GM12878 (cell line): Measurements from ENCODE around the gene ZNF416. TPM values are rescaled to one million over a fixed set of nuclear protein-coding genes. Genes with fewer than 3 reads are reported as not detected.

Experiments
- ATAC-seq: fragments of 200-7000 bp; cut with Tn5 transposase; 3 replicates; pipeline ENCODE4 v1.9.1; 2020; ENCODE audit warnings: mild to moderate bottlenecking, moderate library complexity
- BruUV-seq: library from RNA; stranded (reverse); fragments of 400-500 nt; replicated peaks from 2 replicates; lab custom pipeline; 2021; lab: Mats Ljungman, UMichigan
- CTCF ChIA-PET: fragments of 300-600 bp; sonication (Branson Sonifier 250); formaldehyde crosslinking; extraction: SDS; loops from one replicate; lab custom pipeline; 2021; ENCODE audit warnings: inconsistent platforms; lab: Yijun Ruan, JAX
- POLR2A ChIA-PET: fragments of 350-600 bp; formaldehyde crosslinking; extraction: SDS; loops from one replicate; lab custom pipeline; 2021; ENCODE audit warnings: inconsistent platforms; lab: Charles Lee
- RAD21 ChIA-PET: fragments of 300-600 bp; sonication (Branson Sonifier 250); formaldehyde crosslinking; loops from one replicate; lab custom pipeline; 2023; ENCODE audit warnings: antibody characterized with exemption; ENCODE audit not compliant: unreplicated experiment; lab: Charles Lee
- SMC1A ChIA-PET: fragments of 300-600 bp; sonication (Branson Sonifier 250); formaldehyde crosslinking; loops from one replicate; lab custom pipeline; 2023; ENCODE audit not compliant: unreplicated experiment, uncharacterized antibody; lab: Charles Lee
- DNase-seq: peaks from one replicate; pipeline ENCODE4 v3.0.0-alpha.2; 2011; ENCODE audit warnings: low read depth, low spot score
- FAIRE-seq: peaks from 3 replicates; lab custom pipeline; 2011; peaks lifted over from hg19 to GRCh38; lab: Jason Lieb, UNC
- H2AFZ ChIP-seq: 2 replicates; pipeline ENCODE4 v1.6.0; 2011; ENCODE audit warnings: low read depth, low read length, control low read depth; ENCODE audit not compliant: control insufficient read depth
- H3K27ac ChIP-seq: 2 replicates; pipeline ENCODE4 v1.5.1; 2011; ENCODE audit warnings: control low read depth; ENCODE audit not compliant: control insufficient read depth, insufficient read depth
- H3K27me3 ChIP-seq, 2 experiments: replicated peaks in 1 of 2; 2 replicates each; pipeline versions ENCODE4 v1.6.0 to v1.6.1; 2011; ENCODE audit warnings: low read length in 1 of 2; ENCODE audit not compliant: control insufficient read depth in 2 of 2, insufficient read depth in 2 of 2
- H3K36me3 ChIP-seq, 2 experiments: 2 replicates each; pipeline ENCODE4 v1.5.1; 2011; ENCODE audit warnings: low read length in 1 of 2; ENCODE audit not compliant: control insufficient read depth in 2 of 2, insufficient read depth in 2 of 2
- H3K4me1 ChIP-seq: 2 replicates; pipeline ENCODE4 v1.6.1; 2011; ENCODE audit warnings: mild to moderate bottlenecking, low read length, moderate library complexity, mixed read lengths; ENCODE audit not compliant: control insufficient read depth, insufficient read depth
- H3K4me2 ChIP-seq: 2 replicates; pipeline ENCODE4 v1.6.0; 2011; ENCODE audit warnings: control low read depth; ENCODE audit not compliant: control insufficient read depth, insufficient read depth
- H3K4me3 ChIP-seq: fragments of 200-600 bp; sonication (generic); 2 replicates; pipeline ENCODE4 v1.5.1; 2016
- H3K79me2 ChIP-seq: 2 replicates; pipeline ENCODE4 v1.6.0; 2011; ENCODE audit warnings: low read length; ENCODE audit not compliant: control insufficient read depth, insufficient read depth
- H3K9ac ChIP-seq: 2 replicates; pipeline ENCODE4 v1.8.0; 2011; ENCODE audit warnings: low read length, control low read depth, mixed read lengths; ENCODE audit not compliant: control insufficient read depth, insufficient read depth
- H3K9me3 ChIP-seq: replicated peaks from 3 replicates; pipeline ENCODE4 v1.5.1; 2011; ENCODE audit warnings: mild to moderate bottlenecking, low read length; ENCODE audit not compliant: control insufficient read depth, insufficient read depth
- H4K20me1 ChIP-seq: 2 replicates; pipeline ENCODE4 v1.6.0; 2011; ENCODE audit not compliant: control insufficient read depth, insufficient read depth
- CHD1 ChIP-seq: IDR thresholded peaks from 2 replicates; pipeline ENCODE4 v1.6.1; 2012; ENCODE audit warnings: low read depth, low read length, improper control_type of control experiment
- CREM ChIP-seq: IDR thresholded peaks from 2 replicates; pipeline ENCODE4 v1.6.1; 2014; ENCODE audit warnings: antibody characterized with exemption, low read depth
- EED ChIP-seq: sonication (generic); IDR thresholded peaks from 2 replicates; pipeline ENCODE4 v1.6.1; 2016; ENCODE audit warnings: antibody characterized with exemption, low read depth
- FOXK2 ChIP-seq: fragments of 450-650 bp; IDR thresholded peaks from 2 replicates; pipeline ENCODE4 v1.6.1; 2017; ENCODE audit warnings: mild to moderate bottlenecking, moderate library complexity
- KLF5 ChIP-seq: fragments of 450-650 bp; IDR thresholded peaks from 2 replicates; pipeline ENCODE4 v1.6.1; 2014; ENCODE audit warnings: mild to moderate bottlenecking; ENCODE audit not compliant: partially characterized antibody
- RUNX3 ChIP-seq: IDR thresholded peaks from 2 replicates; pipeline ENCODE4 v1.6.1; 2012; ENCODE audit warnings: low read length, inconsistent platforms
- SREBF1 ChIP-seq: IDR thresholded peaks from 2 replicates; pipeline ENCODE4 v1.6.1; 2012; ENCODE audit warnings: mild to moderate bottlenecking, low read length
- ZBTB33 ChIP-seq: fragments of 450-650 bp; IDR thresholded peaks from 2 replicates; pipeline ENCODE4 v1.6.1; 2017; ENCODE audit warnings: mild to moderate bottlenecking
- in situ Hi-C: fragments of 300-500 bp; cut with MboI; formaldehyde crosslinking; loops from 9 replicates; pipeline ENCODE4 v1.14.3; 2018; ENCODE audit warnings: mixed read lengths
- intact Hi-C: fragments of 100-400 bp; cut with micrococcal nuclease; formaldehyde crosslinking; loops from one replicate; pipeline ENCODE4 v1.14.2; 2022; ENCODE audit not compliant: unreplicated experiment
- polyA plus RNA-seq, 11 experiments: library from polyadenylated mRNA; depleted of rRNA in 4 of 11; unstranded in 6 of 11; stranded (reverse) in 5 of 11; fragments of >200 nt; fragmentation: Nextera tagmentation in 4 of 11; fragmentation: Illumina TruSeq in 1 of 11; extraction: Ambion mirVana in 4 of 11; extraction: Trizol in 1 of 11; gene quantifications; 1 replicate in 1 of 11; 2 replicates in 10 of 11; pipeline versions ENCODE4 v1.2.1 to v1.2.3, GENCODE V29; 2011 to 2016; ENCODE audit warnings: inconsistent platforms in 2 of 11, missing spikeins in 2 of 11, low read depth in 1 of 11
- total RNA-seq, 4 experiments: library from RNA; depleted of rRNA in 3 of 4; stranded (reverse); fragments of >200 nt in 3 of 4; fragmentation: Illumina TruSeq in 1 of 4; extraction: Trizol in 1 of 4; gene quantifications; 2 replicates each; pipeline versions ENCODE4 v1.2.1 to v1.2.3, GENCODE V29; 2013 to 2021

Gene ZNF416
- total and polyA plus RNA-seq, 10 of the 15 experiments (the other 5 are each of a cell fraction or from before 2014, with no cell fraction given), result 1.2 to 5.4 (median 4.7) TPM

GRCh38 chr19:57578487-57579205 lies at the start of gene ZNF416 (continued):
- TF ChIP-seq ZBTB33 (no peak), CHD1 (no peak), CREM (peak; percentile 85), FOXK2 (no peak), KLF5 (peak; percentile 35), SREBF1 (peak; percentile 62), RUNX3 (0 out of 2 replicates have a peak, but pooled peaks have one; percentile 16)

GRCh38 chr19:57623091-57623490 lies 44.4 kb upstream of the ZNF416 start:
- ChIA-PET POLR2A (no interaction called here), CTCF (no interaction called here), SMC1A (no interaction called here), RAD21 (no interaction called here)
- no peak overlapping the region for H3K4me3 ChIP-seq
- intact Hi-C loops (no loop called here), in situ Hi-C loops (no loop called here)
- no peak overlapping the region for H3K4me2 ChIP-seq
- H3K79me2 ChIP-seq, result no peaks in the 10 kb centered on the region; the same call in 1 of the 2 replicates
- H3K36me3 ChIP-seq, result peaks cover 8 to 40% of the 10 kb centered on the region in 2 experiments
- peaks cover 60% of the 10 kb centered on the region for H3K9me3 ChIP-seq
- no peaks in the 10 kb centered on the region for H4K20me1 ChIP-seq
- no peaks in the 10 kb centered on the region for H3K27me3 ChIP-seq
- no peak for ATAC-seq
- no peak for DNase-seq
- H3K9ac ChIP-seq, result no peak overlapping the region
- TF ChIP-seq EED, result no peak
- H2AFZ ChIP-seq, result no peak overlapping the region
- no TSS peak for BruUV-seq
- no peak for FAIRE-seq
- H3K27ac ChIP-seq, result no peak overlapping the region
- H3K4me1 ChIP-seq, result no peaks in the 10 kb centered on the region
